Mesenchymal stem cell (in vitro differentiated cells and primary cell): ENCODE measurements around the gene CCDC137.
A peak's percentile ranks its signal among the peaks of the same experiment; 100 is the strongest.

ENCODE experiments used
- DNase-seq: peaks from one replicate; pipeline ENCODE4 v3.0.0-alpha.2; 2013
- H2AFZ ChIP-seq: one replicate; pipeline ENCODE4 v1.6.1; 2013; ENCODE audit warnings: low read depth, mild to moderate bottlenecking, control low read depth, inconsistent platforms, low read length, moderate library complexity
- H2AK5ac ChIP-seq: 2 replicates; pipeline ENCODE4 v1.6.1; 2013; ENCODE audit warnings: low read length, moderate library complexity, mild to moderate bottlenecking, inconsistent platforms; ENCODE audit not compliant: severe bottlenecking
- H2BK120ac ChIP-seq: one replicate; pipeline ENCODE4 v1.6.1; 2013; ENCODE audit warnings: low read depth, mild to moderate bottlenecking, inconsistent platforms, low read length, moderate library complexity
- H2BK12ac ChIP-seq, 2 experiments: one replicate each; pipeline ENCODE4 v1.6.1; 2013; ENCODE audit warnings: inconsistent platforms in 2 of 2, low read length in 2 of 2, mild to moderate bottlenecking in 2 of 2, moderate library complexity in 2 of 2, control low read depth in 1 of 2
- H2BK15ac ChIP-seq: one replicate; pipeline ENCODE4 v1.6.1; 2013; ENCODE audit warnings: mild to moderate bottlenecking, low read depth, inconsistent platforms; ENCODE audit not compliant: poor library complexity, severe bottlenecking
- H2BK5ac ChIP-seq: 2 replicates; pipeline ENCODE4 v1.6.1; 2013; ENCODE audit warnings: low read depth, mild to moderate bottlenecking, low read length, control low read depth, inconsistent platforms; ENCODE audit not compliant: poor library complexity, severe bottlenecking
- H3K14ac ChIP-seq, 2 experiments: one replicate each; pipeline ENCODE4 v1.6.1; 2013; ENCODE audit warnings: inconsistent platforms in 2 of 2, low read length in 2 of 2, control low read depth in 1 of 2, mild to moderate bottlenecking in 1 of 2, moderate library complexity in 1 of 2
- H3K18ac ChIP-seq, 2 experiments: one replicate each; pipeline ENCODE4 v1.6.1; 2013; ENCODE audit warnings: inconsistent platforms in 2 of 2, low read length in 2 of 2, control low read depth in 1 of 2, low read depth in 1 of 2, mild to moderate bottlenecking in 1 of 2
- H3K23ac ChIP-seq, 2 experiments: one replicate each; pipeline ENCODE4 v1.6.1; 2013; ENCODE audit warnings: inconsistent platforms in 2 of 2, low read length in 2 of 2, mild to moderate bottlenecking in 2 of 2, moderate library complexity in 2 of 2, control low read depth in 1 of 2
- H3K27ac ChIP-seq: 2 replicates; pipeline ENCODE4 v1.5.1; 2013; ENCODE audit warnings: mild to moderate bottlenecking, moderate library complexity, low read length, control low read depth, inconsistent platforms; ENCODE audit not compliant: poor library complexity, severe bottlenecking
- H3K27me3 ChIP-seq, 2 experiments: 2 replicates each; pipeline versions ENCODE4 v1.6.1 to v1.7.0; 2013; ENCODE audit warnings: low read length in 2 of 2, mild to moderate bottlenecking in 2 of 2, moderate library complexity in 2 of 2, control low read depth in 1 of 2, inconsistent platforms in 1 of 2; ENCODE audit not compliant: control insufficient read depth in 1 of 2, insufficient read depth in 1 of 2
- H3K36me3 ChIP-seq, 2 experiments: 2 replicates each; pipeline versions ENCODE4 v1.6.1 to v1.7.0; 2013; ENCODE audit warnings: low read length in 2 of 2, control low read depth in 1 of 2, inconsistent platforms in 1 of 2, low read depth in 1 of 2, mild to moderate bottlenecking in 1 of 2; ENCODE audit not compliant: insufficient read depth in 2 of 2, control insufficient read depth in 1 of 2
- H3K4ac ChIP-seq, 2 experiments: one replicate each; pipeline ENCODE4 v1.6.1; 2013; ENCODE audit warnings: inconsistent platforms in 2 of 2, low read length in 2 of 2, mild to moderate bottlenecking in 2 of 2, moderate library complexity in 2 of 2, control low read depth in 1 of 2, low read depth in 1 of 2
- H3K4me1 ChIP-seq: 2 replicates; pipeline ENCODE4 v1.6.1; 2013; ENCODE audit warnings: low read depth, low read length, control low read depth; ENCODE audit not compliant: control insufficient read depth, insufficient read depth
- H3K4me2 ChIP-seq: 2 replicates; pipeline ENCODE4 v1.6.1; 2013; ENCODE audit warnings: low read length, mild to moderate bottlenecking, inconsistent platforms; ENCODE audit not compliant: poor library complexity, severe bottlenecking
- H3K4me3 ChIP-seq, 2 experiments: 2 replicates each; pipeline versions ENCODE4 v1.5.1 to v1.7.0; 2013; ENCODE audit warnings: low read length in 2 of 2, mild to moderate bottlenecking in 2 of 2, control low read depth in 1 of 2, low read depth in 1 of 2; ENCODE audit not compliant: insufficient read depth in 1 of 2
- H3K79me1 ChIP-seq: replicated peaks from 2 replicates; pipeline ENCODE4 v1.6.1; 2013; ENCODE audit warnings: mild to moderate bottlenecking, control low read depth, low read length, inconsistent platforms; ENCODE audit not compliant: poor library complexity, severe bottlenecking
- H3K9ac ChIP-seq: 2 replicates; pipeline ENCODE4 v1.7.0; 2013; ENCODE audit warnings: mild to moderate bottlenecking, low read length, moderate library complexity
- H3K9me3 ChIP-seq: 2 replicates; pipeline ENCODE4 v1.7.0; 2013; ENCODE audit warnings: mild to moderate bottlenecking, low read length; ENCODE audit not compliant: control insufficient read depth
- H4K8ac ChIP-seq: one replicate; pipeline ENCODE4 v1.6.1; 2013; ENCODE audit warnings: inconsistent platforms, mild to moderate bottlenecking, low read length, moderate library complexity
- H4K91ac ChIP-seq: one replicate; pipeline ENCODE4 v1.6.1; 2013; ENCODE audit warnings: mild to moderate bottlenecking, low read length, inconsistent platforms
- WGBS: methylation state at CpG from one replicate; pipeline ENCODE4 v1.1.7; 2013; ENCODE audit warnings: mixed read lengths; 5-methylcytosine and 5-hydroxymethylcytosine counted together

The CCDC137 gene

GRCh38 chr17:81636505-81637288 is 29.8 kb upstream of the CCDC137 start, which contains the start of the genes NPLOC4 and TSPAN10:
Gene NPLOC4 (minus strand): TSS chr17:81637112. CDS start chr17:81636930, 182 bp downstream.
Gene TSPAN10 (plus strand): TSS chr17:81637196. CDS start chr17:81642413, 5,217 bp downstream.
- H3K14ac ChIP-seq = no peak within 1 kb of the TSS
- peak within 1 kb of the TSS; percentile 92 for H3K27ac ChIP-seq
- H2BK120ac ChIP-seq = peak within 1 kb of the TSS; percentile 62
- H3K4me1 ChIP-seq = peaks cover 11% of the 10 kb centered on the region
- H4K91ac ChIP-seq = peak within 1 kb of the TSS; percentile 78
- peak within 1 kb of the TSS; percentile 82 for H3K4me2 ChIP-seq
- peak; percentile 84 for DNase-seq
- no peaks in the 10 kb centered on the region for H3K79me1 ChIP-seq
- H2AFZ ChIP-seq = no peak within 1 kb of the TSS
- H3K4ac ChIP-seq = peak within 1 kb of the TSS; percentile 74 to 77
- WGBS = 2% methylated on average over 30 of the region's 77 CpGs
- peak within 1 kb of the TSS; percentile 80 for H2BK5ac ChIP-seq
- H3K9me3 ChIP-seq = no peaks in the 10 kb centered on the region
- no peak within 1 kb of the TSS for H2BK12ac ChIP-seq
- H2AK5ac ChIP-seq = no peak within 1 kb of the TSS
- H3K27me3 ChIP-seq = no peaks in the 10 kb centered on the region
- H4K8ac ChIP-seq = peak within 1 kb of the TSS; percentile 85
- H3K18ac ChIP-seq = peak within 1 kb of the TSS; percentile 52 to 83
- peak within 1 kb of the TSS; percentile 54 for H2BK15ac ChIP-seq
- peak within 1 kb of the TSS; percentile 99 for H3K9ac ChIP-seq
- peak within 1 kb of the TSS in 1 of 2 experiments; percentile 83 for H3K23ac ChIP-seq
- H3K36me3 ChIP-seq = peaks cover under 1 to 7% of the 10 kb centered on the region in 2 experiments
- H3K4me3 ChIP-seq = peak within 1 kb of the TSS; percentile 75 to 89

- Histone ChIP-seq H4K91ac (no peak overlapping the region), H3K4me2 (no peak overlapping the region), H3K27ac (no peak overlapping the region), H3K9me3 (no peaks in the 10 kb centered on the region), H2BK15ac (no peak overlapping the region), H3K4me1 (peaks cover 21% of the 10 kb centered on the region), H3K14ac (no peak overlapping the region), H3K79me1 (no peaks in the 10 kb centered on the region), H3K4ac (no peak overlapping the region), H3K23ac (no peak overlapping the region), H3K4me3 (no peak overlapping the region), H2AK5ac (no peak overlapping the region), H3K9ac (no peak overlapping the region), H3K18ac (no peak overlapping the region), H2AFZ (no peak overlapping the region), H3K36me3 (peaks cover 0 to 3% of the 10 kb centered on the region in 2 experiments), H3K27me3 (no peaks in the 10 kb centered on the region), H2BK12ac (no peak overlapping the region), H2BK5ac (no peak overlapping the region), H2BK120ac (no peak overlapping the region), H4K8ac (no peak overlapping the region)
- WGBS = 83% methylated on average over 1 of the region's 4 CpGs
- DNase-seq = no peak
These were observed 27.9 kb upstream of the CCDC137 start for GRCh38 chr17:81638683-81639082.

GRCh38 chr17:81640011-81640410 is 26.5 kb upstream of the CCDC137 start:
- no peak for DNase-seq
- Histone ChIP-seq H2AFZ (no peak overlapping the region), H2BK15ac (no peak overlapping the region), H3K4me3 (no peak overlapping the region), H4K91ac (no peak overlapping the region), H4K8ac (no peak overlapping the region), H3K4me2 (no peak overlapping the region), H2AK5ac (no peak overlapping the region), H2BK120ac (no peak overlapping the region), H3K14ac (no peak overlapping the region), H3K36me3 (peaks cover 0 to 3% of the 10 kb centered on the region in 2 experiments), H3K23ac (no peak overlapping the region), H3K79me1 (no peaks in the 10 kb centered on the region), H2BK5ac (no peak overlapping the region), H3K27ac (no peak overlapping the region), H3K18ac (no peak overlapping the region), H3K9ac (no peak overlapping the region), H3K9me3 (no peaks in the 10 kb centered on the region), H2BK12ac (no peak overlapping the region), H3K27me3 (no peaks in the 10 kb centered on the region), H3K4ac (no peak overlapping the region), H3K4me1 (peaks cover 15% of the 10 kb centered on the region)
- WGBS = 99% methylated on average over 8 of the region's 9 CpGs

- Histone ChIP-seq H3K4ac (peak overlapping the region; percentile 77 to 95), H4K91ac (peak overlapping the region; percentile 91), H3K27me3 (peaks cover 3 to 4% of the 10 kb centered on the region in 2 experiments), H3K36me3 (peaks cover 4 to 5% of the 10 kb centered on the region in 2 experiments), H3K23ac (no peak overlapping the region), H2BK5ac (no peak overlapping the region), H3K4me2 (no peak overlapping the region), H2BK15ac (peak overlapping the region; percentile 97), H3K4me1 (peaks cover 10% of the 10 kb centered on the region), H2BK12ac (peak overlapping the region; percentile 27 to 83), H3K14ac (peak overlapping the region in 1 of 2 experiments; percentile 82), H2BK120ac (peak overlapping the region; percentile 73), H3K27ac (no peak overlapping the region), H2AK5ac (peak overlapping the region; percentile 88), H3K18ac (peak overlapping the region; percentile 81 to 89), H4K8ac (peak overlapping the region; percentile 96), H3K9me3 (no peaks in the 10 kb centered on the region), H3K9ac (peak overlapping the region; percentile 38), H3K4me3 (no peak overlapping the region), H3K79me1 (no peaks in the 10 kb centered on the region), H2AFZ (no peak overlapping the region)
- WGBS = 71% methylated on average over 17 of the region's 17 CpGs
- DNase-seq = peak; percentile 63
These were observed 24.6 kb upstream of the CCDC137 start for GRCh38 chr17:81641825-81642489.
